HFFc6 (cell line): ENCODE measurements around the gene ACTL7A. TPM values are rescaled to one million over a fixed set of nuclear protein-coding genes. Genes with fewer than 3 reads are reported as not detected.
"Not testable (repeated sequence)": the region's sequence is repeated elsewhere in the genome, so short reads cannot be mapped to it uniquely, and the experiment has no call there.

Source experiments
- DNase-seq: peaks from one replicate; pipeline ENCODE4 v3.0.0-alpha.2; 2018
- H3K27ac Mint-ChIP-seq: 2 replicates; pipeline ENCODE4 v1.8.0; 2020; ENCODE audit warnings: mild to moderate bottlenecking, mixed read lengths
- H3K27me3 Mint-ChIP-seq: 2 replicates; pipeline ENCODE4 v1.8.0; 2021; ENCODE audit warnings: mild to moderate bottlenecking, moderate library complexity, mixed read lengths; ENCODE audit not compliant: insufficient read depth
- H3K36me3 Mint-ChIP-seq: 2 replicates; pipeline ENCODE4 v1.8.0; 2021; ENCODE audit warnings: low read depth, mixed read lengths
- H3K4me1 Mint-ChIP-seq: 2 replicates; pipeline ENCODE4 v1.8.0; 2020; ENCODE audit warnings: low read depth, mixed read lengths
- H3K4me3 Mint-ChIP-seq: 2 replicates; pipeline ENCODE4 v1.8.0; 2020; ENCODE audit warnings: mild to moderate bottlenecking, moderate library complexity, mixed read lengths
- H3K9me3 Mint-ChIP-seq: 2 replicates; pipeline ENCODE4 v1.8.0; 2020; ENCODE audit warnings: mild to moderate bottlenecking, mixed read lengths
- total RNA-seq, 6 experiments: library from RNA; stranded (reverse); fragmentation: NEBNext Ultra II Directional; extraction: Animal tissue kit (Norgen Biotek cat#: 25700); gene quantifications; 2 replicates in 1 of 6; 3 replicates in 5 of 6; pipeline ENCODE4 v1.2.3, GENCODE V29; 2021
- TF ChIP-seq, protein P1 (sequence below): fragments of 200-600 bp; sonication (generic); IDR thresholded peaks from 2 replicates; pipeline ENCODE4 v1.5.0; 2021; ENCODE audit warnings: antibody characterized with exemption, mild to moderate bottlenecking

The ACTL7A gene
- total RNA-seq, 6 experiments from 2014 or later = not detected

DNA sequence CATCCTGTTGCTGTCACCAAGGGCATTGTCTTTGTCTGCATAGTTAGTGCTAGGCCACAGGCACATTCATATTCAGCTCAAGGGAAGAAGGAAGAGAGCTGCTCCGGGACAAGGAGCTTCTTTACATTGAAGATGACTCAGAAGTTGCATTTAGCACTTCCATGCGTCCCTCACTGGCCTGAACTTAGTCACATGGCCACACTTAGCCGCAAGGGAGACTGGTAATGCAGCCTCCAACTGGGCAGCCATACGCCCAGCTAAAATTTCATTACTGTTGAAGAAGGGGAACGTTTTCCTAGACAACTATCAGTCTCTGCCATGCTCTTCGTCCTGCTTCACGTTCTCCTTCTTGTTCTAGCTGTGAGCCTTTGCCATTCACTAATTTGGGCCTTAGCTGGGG lies 26.2 kb upstream of the ACTL7A start:
- no peak for DNase-seq
- H3K36me3 Mint-ChIP-seq = no peaks in the 10 kb centered on the region
- H3K4me1 Mint-ChIP-seq = peaks cover 20% of the 10 kb centered on the region
- no peaks in the 10 kb centered on the region for H3K9me3 Mint-ChIP-seq
- TF ChIP-seq, protein P1, sequence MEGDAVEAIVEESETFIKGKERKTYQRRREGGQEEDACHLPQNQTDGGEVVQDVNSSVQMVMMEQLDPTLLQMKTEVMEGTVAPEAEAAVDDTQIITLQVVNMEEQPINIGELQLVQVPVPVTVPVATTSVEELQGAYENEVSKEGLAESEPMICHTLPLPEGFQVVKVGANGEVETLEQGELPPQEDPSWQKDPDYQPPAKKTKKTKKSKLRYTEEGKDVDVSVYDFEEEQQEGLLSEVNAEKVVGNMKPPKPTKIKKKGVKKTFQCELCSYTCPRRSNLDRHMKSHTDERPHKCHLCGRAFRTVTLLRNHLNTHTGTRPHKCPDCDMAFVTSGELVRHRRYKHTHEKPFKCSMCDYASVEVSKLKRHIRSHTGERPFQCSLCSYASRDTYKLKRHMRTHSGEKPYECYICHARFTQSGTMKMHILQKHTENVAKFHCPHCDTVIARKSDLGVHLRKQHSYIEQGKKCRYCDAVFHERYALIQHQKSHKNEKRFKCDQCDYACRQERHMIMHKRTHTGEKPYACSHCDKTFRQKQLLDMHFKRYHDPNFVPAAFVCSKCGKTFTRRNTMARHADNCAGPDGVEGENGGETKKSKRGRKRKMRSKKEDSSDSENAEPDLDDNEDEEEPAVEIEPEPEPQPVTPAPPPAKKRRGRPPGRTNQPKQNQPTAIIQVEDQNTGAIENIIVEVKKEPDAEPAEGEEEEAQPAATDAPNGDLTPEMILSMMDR = no peak
- no peak overlapping the region for H3K27ac Mint-ChIP-seq
- H3K27me3 Mint-ChIP-seq = peaks cover 4% of the 10 kb centered on the region; the same call in 1 of the 2 replicates
- H3K4me3 Mint-ChIP-seq = no peak overlapping the region

DNA sequence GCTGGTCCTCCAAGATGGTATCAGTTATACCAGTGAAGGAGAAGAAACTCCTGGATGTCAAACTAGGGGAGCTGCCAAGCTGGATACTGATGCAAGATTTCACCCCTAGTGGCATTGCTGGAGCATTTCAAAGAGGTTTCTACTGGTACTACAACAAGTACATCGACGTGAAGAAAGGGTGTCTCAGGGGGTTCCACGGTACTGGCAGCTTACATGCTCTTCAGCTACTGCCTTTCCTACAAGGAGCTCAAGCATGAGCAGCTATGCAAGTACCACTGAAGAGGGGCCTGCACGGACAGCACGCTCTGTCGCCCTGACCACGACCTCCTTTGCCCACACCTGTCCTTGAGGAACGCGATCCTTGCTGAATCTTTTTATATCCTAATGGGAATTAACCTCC lies 25.7 kb upstream of the ACTL7A start:
- H3K4me1 Mint-ChIP-seq = peaks cover 20% of the 10 kb centered on the region
- no peak overlapping the region for H3K4me3 Mint-ChIP-seq
- no peaks in the 10 kb centered on the region for H3K36me3 Mint-ChIP-seq
- no peaks in the 10 kb centered on the region for H3K9me3 Mint-ChIP-seq
- no peak for DNase-seq
- peaks cover 6% of the 10 kb centered on the region; the same call in 1 of the 2 replicates for H3K27me3 Mint-ChIP-seq
- TF ChIP-seq, protein P1 = no peak
- no peak overlapping the region for H3K27ac Mint-ChIP-seq

DNA sequence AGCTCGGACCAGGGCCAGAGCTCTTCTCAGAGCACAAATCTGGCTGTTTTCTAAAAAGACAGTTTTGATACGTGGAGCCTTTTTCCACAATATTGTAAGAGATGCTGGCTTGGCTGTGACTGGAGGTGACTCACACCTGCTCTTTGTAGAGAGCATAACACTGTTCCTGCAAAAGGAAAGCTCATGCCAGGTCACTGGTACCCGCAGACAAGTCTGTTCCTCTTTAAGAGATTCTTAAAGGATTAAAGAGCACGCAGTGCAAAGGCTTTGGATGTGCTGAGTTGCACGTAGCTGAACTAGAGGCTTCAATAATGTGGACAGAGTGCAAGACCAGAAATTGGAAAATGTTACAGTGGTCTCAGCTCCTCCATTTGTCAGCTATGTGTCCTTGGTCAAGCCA lies 25.3 kb upstream of the ACTL7A start:
- Mint-ChIP-seq H3K4me3 (no peak overlapping the region), H3K36me3 (no peaks in the 10 kb centered on the region), H3K27ac (no peak overlapping the region), H3K4me1 (peaks cover 20% of the 10 kb centered on the region), H3K9me3 (no peaks in the 10 kb centered on the region), H3K27me3 (peaks cover 6% of the 10 kb centered on the region; the same call in 1 of the 2 replicates)
- DNase-seq = no peak
- TF ChIP-seq, protein P1 = no peak

DNA sequence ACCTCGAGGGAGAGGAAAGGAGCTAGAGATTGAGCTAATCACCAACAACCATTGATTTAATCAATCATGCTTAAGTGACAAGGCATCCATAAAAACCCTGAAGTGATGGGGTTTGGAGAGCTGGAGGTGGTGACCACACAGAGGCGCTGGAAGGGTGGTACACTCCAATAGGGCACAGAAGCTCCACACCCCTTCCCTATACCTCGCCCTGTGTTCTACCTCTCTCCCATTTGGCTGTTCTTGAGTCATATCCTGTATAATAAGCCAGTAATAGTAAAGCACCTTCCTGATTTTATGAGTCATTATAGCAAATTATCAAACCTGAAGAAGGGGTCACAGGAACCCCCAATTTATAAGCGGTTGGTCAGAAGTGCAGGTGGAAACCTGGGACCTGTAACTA lies 24.5 kb upstream of the ACTL7A start:
- no peaks in the 10 kb centered on the region for H3K9me3 Mint-ChIP-seq
- no peak for DNase-seq
- no peak overlapping the region for H3K4me3 Mint-ChIP-seq
- peaks cover 6% of the 10 kb centered on the region for H3K27me3 Mint-ChIP-seq
- H3K36me3 Mint-ChIP-seq = no peaks in the 10 kb centered on the region
- H3K4me1 Mint-ChIP-seq = peaks cover 20% of the 10 kb centered on the region
- no peak overlapping the region for H3K27ac Mint-ChIP-seq
- TF ChIP-seq, protein P1 = no peak

DNA sequence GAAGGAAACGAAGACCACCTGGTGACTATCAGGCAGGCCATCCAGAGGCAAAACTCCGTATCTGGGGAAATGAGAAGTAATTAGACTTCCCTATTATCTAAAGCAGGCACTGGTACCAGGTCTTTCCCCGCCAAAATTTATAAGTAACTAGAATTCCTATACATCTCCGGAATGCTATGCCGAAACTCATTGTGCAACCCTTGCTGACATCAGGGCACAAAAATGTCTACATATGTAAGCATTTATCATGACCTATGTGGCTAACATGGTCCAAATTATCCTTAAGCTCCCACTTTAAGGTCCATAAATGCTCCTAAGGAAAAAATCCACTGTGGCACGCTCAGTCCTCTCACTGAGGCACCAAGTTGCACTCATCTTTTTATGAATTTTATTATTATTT lies 24.0 kb upstream of the ACTL7A start:
- H3K27me3 Mint-ChIP-seq = peaks cover 6% of the 10 kb centered on the region
- H3K36me3 Mint-ChIP-seq = no peaks in the 10 kb centered on the region
- no peak for DNase-seq
- TF ChIP-seq, protein P1 = no peak
- no peak overlapping the region for H3K4me3 Mint-ChIP-seq
- no peak overlapping the region for H3K27ac Mint-ChIP-seq
- H3K4me1 Mint-ChIP-seq = peaks cover 20% of the 10 kb centered on the region
- H3K9me3 Mint-ChIP-seq = no peaks in the 10 kb centered on the region

DNA sequence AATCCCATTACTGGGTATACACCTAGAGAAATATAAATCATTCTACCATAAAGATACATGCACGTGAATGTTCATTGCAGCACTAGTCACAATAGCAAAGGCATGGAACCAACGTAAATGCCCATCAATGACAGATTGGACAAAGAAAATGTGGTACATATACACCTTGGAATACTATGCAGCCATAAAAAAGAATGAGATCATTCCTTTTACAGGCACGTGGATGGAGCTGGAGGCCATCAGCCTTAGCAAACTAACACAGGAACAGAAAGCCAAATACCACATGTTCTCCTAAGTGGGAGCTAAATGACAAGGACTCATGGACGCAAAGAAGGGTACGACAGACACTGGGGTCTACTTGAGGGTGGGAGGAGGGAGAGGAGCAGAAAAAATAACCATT lies 22.5 kb upstream of the ACTL7A start:
- H3K27me3 Mint-ChIP-seq = not testable (repeated sequence)

More for the DNA sequence above, 22.5 kb upstream of the ACTL7A start:
- H3K27ac Mint-ChIP-seq, DNase-seq, H3K4me3 Mint-ChIP-seq, H3K36me3 Mint-ChIP-seq, H3K9me3 Mint-ChIP-seq: not testable (repeated sequence)
- H3K4me1 Mint-ChIP-seq = peaks cover 20% of the 10 kb centered on the region
